AML-193 (cell line): ENCODE results near the gene CASKIN2.
A peak's percentile ranks its signal among the peaks of the same experiment; 100 is the strongest.
"Not testable (repeated sequence)": the region's sequence is repeated elsewhere in the genome, so short reads cannot be mapped to it uniquely, and the experiment has no call there.

Experiments used
- DNase-seq, 2 experiments: peaks; one replicate each; lab custom pipeline; 2025; lab: John Stamatoyannopoulos, UW

The CASKIN2 gene

DNA sequence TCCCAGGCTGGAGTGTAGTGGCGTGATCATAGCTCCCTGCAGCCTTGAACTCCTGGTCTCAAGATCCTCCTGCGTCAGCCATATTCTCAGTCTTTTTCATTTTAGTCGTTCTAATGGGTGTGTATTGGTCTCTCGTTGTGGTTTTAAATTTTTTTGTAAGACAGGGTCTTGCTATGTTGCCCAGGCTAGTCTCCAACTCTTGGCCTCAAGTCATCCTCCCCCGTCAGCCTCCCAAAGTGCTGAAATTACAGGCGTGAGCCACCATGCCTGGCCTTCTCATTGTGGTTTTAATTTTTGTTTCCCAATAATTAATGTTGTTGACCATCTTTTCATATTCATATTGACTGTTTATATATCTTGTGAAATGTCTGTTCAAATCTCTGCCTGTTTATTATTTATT, 50.3 kb downstream of the CASKIN2 start:
- DNase-seq, result no peak

DNA sequence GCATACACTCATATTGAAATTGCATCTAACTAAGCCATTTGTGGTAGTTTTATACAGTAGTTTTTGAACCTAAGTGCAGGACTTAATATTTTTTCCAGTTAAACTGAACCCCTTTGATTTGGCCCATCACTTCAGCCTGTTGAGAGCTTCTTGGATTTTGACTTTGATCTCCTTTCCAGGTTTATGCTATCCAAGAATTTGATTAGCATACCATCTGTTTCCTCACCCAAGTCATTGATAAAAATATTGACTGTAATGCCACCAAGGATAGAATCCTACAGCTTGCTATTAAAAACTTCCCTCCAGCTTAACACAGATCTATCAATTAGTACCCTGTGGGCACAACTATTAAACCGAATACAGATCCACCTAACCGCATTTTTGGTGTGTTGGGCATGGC, 51.7 kb downstream of the CASKIN2 start:
- DNase-seq, result no peak

DNA sequence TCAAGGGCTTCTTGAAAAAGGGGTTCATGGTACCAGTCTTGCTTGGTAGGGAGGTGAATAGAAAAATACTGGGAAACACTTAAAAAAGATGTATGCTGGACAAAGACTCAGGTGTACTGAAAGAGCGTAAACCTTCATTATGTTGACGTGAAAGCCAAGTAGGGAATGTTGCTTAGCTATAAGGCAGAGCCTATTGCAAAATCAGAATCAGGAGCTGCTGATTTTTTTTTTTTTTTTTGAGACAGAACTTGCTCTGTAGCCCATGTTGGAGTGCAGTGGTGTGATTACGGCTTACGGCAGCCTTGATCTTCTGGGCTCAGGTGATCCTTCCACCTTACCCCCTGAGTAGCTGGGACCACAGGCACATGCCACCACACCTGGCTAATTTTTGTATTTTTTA, 55.0 kb downstream of the CASKIN2 start:
- DNase-seq, result no peak

DNA sequence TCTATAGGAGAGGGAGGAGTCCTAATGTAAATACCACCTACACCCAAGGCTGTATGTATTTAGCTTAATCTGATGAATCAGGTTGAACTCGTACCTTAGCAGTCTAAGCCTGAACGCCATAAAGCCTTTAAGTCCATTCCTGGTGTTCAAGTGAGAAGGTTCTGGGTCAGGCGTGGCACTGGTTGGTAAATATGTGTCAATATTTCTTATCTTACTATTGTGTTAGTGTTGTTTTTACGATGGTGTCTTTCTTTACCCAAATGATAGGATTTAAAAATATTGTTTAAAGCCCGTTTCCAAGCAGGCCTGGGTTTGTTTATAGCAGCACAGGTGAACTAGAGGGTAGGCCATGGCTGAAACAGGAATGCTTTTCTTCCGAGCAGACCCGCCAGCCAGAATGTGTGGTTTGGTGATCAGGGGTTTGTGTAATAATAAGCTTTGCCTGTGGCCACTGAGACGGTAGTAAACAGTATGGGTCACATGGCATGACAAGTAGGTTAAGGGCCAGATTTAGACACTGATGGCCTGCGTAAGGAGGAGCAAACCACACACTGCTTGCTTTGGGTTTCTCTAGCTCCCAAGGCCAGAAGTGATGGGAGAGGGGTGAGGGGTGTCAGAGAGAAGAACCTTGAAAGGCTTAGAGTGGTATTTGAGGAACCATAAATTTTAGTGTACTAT, 55.6 kb downstream of the CASKIN2 start:
- no peak for DNase-seq

DNA sequence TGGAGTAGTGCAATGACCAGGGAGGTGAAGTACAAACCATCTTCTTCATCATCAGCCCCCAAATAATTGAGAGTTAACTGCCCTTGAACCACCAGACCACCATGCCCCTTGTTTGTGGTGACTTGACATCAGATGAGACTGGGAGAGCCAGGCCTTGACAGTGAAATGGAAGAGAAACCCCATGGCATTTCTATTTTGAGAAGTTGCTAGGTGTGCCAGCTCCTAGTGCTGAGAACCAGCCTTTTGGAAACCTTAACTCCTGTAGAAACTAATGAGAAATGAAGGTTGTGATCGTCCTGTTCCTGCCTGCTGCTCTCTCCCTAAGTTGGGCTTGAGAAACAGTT, 56.1 kb downstream of the CASKIN2 start:
- no peak for DNase-seq

DNA sequence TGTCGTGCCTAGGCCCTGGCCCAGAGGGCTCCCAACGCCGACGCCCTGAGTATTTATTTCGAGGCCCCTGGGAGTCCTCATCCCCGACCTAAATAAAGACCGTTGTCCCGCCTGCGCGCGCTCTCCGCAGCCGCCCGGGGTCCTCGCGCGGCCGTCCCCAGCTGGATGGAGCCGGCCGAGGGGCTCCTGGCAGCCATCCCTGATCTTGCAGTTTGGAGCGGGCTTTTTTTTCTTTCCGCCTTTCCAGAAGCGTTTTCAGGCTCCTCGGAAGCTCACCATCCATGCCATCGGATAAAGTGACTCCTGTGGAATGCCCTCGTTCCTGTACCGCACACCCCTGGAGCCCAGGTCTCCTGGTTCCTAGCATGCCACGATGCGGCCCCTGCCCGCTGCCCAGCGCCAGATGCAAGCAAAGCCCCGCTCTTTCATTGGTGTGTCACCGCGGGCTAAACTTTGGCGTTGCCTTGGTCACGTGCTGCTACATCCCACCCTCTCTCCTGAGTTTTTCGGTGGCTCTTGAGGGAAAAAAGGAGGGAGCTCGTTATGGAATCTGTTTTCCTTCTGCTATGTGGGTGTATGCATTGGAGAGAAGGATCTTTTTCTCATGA, 58.2 kb downstream of the CASKIN2 start:
- no peak for DNase-seq

DNA sequence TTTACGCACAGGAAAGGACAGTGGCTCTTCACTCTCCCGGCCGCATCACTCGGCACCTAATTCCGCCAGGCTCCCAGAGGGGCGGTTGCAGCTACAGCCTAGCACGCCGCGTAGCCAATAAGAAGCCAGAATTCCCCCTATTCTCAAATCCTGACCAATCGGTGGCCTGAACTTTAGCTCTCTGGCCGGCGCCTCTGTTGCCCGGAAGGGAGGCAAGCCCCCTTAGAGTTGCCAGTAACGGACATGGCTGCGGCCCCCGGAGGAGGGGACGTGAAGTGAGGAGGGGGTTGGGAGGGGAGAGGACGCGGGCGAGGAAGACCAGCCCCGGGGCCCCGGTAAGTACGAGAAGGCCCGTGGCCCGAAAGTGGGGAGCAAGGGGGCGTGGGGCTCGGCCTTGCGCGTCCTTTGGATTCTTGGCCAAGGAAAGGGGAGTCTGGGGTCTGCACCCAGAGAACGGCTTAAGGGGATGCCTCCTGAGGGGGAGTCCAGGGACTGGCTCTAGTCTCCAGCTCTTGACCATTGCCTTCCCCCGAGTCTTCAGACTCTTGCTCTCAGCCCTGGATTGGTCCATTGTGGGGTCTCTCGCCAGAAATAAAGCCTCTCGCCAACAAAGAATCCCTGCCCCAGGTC, 58.8 kb downstream of the CASKIN2 start, which contains the start of gene TMEM94:
Gene TMEM94 (plus strand): TSS at position 219 of the 630 bp plus-strand sequence. CDS start 15,271 bp downstream, outside the sequence.
- DNase-seq, result peak; percentile 99

DNA sequence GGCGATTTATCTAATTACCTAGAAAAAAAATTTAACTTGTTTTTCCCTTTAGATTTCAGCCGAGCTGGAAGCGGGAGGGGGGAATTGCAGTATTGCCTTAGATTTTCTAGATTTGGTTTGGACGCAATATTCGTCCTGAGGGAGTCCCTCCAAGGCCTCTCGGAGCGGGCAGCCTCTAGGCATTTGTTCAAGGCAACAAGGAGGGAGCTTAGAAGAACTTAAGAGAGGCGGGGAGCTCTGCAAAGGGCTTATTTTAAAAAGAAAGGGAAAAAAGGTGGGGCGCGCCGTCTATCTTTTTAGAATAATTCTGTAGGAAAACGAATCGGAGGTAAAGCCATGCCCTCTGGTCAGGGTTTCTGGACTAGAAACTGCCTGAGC, 59.3 kb downstream of the CASKIN2 start:
- peak in 1 of 2 experiments; percentile 86 for DNase-seq

DNA sequence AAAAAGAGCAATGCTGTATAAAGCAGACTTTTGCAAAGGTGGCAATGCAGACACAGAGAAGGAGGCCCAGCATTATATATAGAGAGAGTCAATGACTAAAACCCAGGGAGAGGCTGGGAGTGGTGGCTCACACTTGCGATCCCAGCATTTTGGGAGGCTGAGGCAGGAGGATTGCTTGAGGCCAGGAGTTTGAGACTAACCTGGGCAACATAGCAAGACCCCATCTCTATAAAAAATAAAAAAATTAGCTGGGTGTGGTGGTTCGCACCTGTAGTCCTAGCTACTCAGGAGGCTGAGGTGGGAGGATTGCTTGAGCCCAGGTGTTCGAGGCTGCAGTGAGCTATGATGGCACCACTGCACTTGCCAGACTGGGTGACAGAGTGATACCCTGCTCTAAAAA, 60.7 kb downstream of the CASKIN2 start:
- not testable (repeated sequence) for DNase-seq

DNA sequence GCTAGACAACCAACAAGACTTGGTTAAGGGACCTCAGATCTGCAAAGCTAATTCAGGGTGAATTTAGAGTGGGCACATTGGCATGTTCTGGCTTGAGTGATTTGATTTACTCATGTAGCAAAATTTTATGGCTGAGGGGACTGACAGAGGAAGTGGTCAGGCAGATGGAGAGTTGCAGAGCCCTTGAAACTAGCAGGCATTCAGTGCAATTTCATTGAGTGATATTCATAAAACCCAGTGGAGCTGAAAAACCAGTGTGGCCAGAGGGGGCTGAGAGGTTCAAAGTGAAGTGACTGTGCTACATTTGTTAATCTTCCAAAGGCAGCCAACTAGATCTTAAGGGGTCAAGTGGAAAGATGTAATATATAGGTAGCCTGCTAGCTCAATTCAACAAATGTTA, 61.1 kb downstream of the CASKIN2 start:
- DNase-seq, result peak; percentile 44 to 48

DNA sequence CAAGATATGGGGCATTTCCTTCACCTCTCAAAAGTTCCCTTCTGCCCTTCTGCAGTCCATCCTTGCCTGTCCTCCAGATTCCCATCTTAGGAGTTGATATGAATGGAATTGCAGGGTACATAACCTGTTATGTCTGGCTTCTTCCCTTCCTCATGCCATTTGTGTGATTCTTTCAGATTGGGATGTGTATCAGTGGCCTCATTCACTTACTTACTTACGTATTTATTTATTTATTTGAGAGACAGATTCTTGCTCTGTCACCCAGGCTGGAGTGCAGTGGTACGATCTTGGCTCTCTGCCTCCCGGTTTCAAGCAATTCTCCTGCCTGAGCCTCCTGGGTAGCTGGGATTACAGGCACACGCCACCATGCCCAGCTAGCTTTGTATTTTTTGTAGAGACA, 65.1 kb downstream of the CASKIN2 start:
- no peak for DNase-seq
